Naive thymus-derived CD4-positive, alpha-beta T cell (primary cell): ENCODE results near the gene ATXN7L2. TPM values are rescaled to one million over a fixed set of nuclear protein-coding genes. Genes with fewer than 3 reads are reported as not detected.

Experiments used
- ATAC-seq: fragments of 150-1000 bp; cut with Tn5 transposase; 2 replicates; pipeline ENCODE4 v1.10.0; 2021; ENCODE audit warnings: mild to moderate bottlenecking, moderate library complexity
- CTCF ChIA-PET: fragments of 350-600 bp; sonication (Branson Sonifier 250); formaldehyde crosslinking; loops from one replicate; lab custom pipeline; 2021; ENCODE audit warnings: antibody characterized with exemption; lab: Charles Lee
- POLR2A ChIA-PET: fragments of 350-600 bp; sonication (Branson Sonifier 250); formaldehyde crosslinking; loops from one replicate; lab custom pipeline; 2021; ENCODE audit warnings: antibody characterized with exemption, inconsistent platforms; lab: Charles Lee
- DNase-seq, 9 donors: peaks; one replicate each; pipeline versions ENCODE4 v3.0.0 to v3.0.0-alpha.2; 2020 to 2022; ENCODE audit warnings: mixed read lengths in 1 of 9
- H3K27ac ChIP-seq: one replicate; pipeline ENCODE4 v1.7.0; 2013; ENCODE audit warnings: mild to moderate bottlenecking, low read depth, low read length, moderate library complexity
- H3K27me3 ChIP-seq, 2 donors: one replicate each; pipeline ENCODE4 v1.7.0; 2013; ENCODE audit warnings: low read length in 2 of 2, mild to moderate bottlenecking in 2 of 2, moderate library complexity in 2 of 2; ENCODE audit not compliant: control insufficient read depth in 2 of 2, insufficient read depth in 2 of 2
- H3K36me3 ChIP-seq, 3 experiments: 1 replicate in 2 of 3; 2 replicates in 1 of 3; pipeline ENCODE4 v1.7.0; 2013; ENCODE audit warnings: low read length in 3 of 3, mild to moderate bottlenecking in 3 of 3, moderate library complexity in 1 of 3; ENCODE audit not compliant: insufficient read depth in 3 of 3, control insufficient read depth in 2 of 3
- H3K4me1 ChIP-seq, 2 donors: one replicate each; pipeline ENCODE4 v1.7.0; 2013; ENCODE audit warnings: low read length in 2 of 2, mild to moderate bottlenecking in 2 of 2, moderate library complexity in 1 of 2; ENCODE audit not compliant: control insufficient read depth in 2 of 2, insufficient read depth in 2 of 2
- H3K4me3 ChIP-seq: 2 replicates; pipeline ENCODE4 v1.7.0; 2013; ENCODE audit warnings: mild to moderate bottlenecking, low read length
- H3K9me3 ChIP-seq, 3 experiments: 1 replicate in 2 of 3; 2 replicates in 1 of 3; pipeline ENCODE4 v1.7.0; 2013; ENCODE audit warnings: low read length in 3 of 3; ENCODE audit not compliant: control insufficient read depth in 2 of 3
- H3K27ac Mint-ChIP-seq, 9 donors: one replicate each; pipeline ENCODE4 v1.8.0; 2020 to 2022; ENCODE audit warnings: mixed read lengths in 9 of 9, mild to moderate bottlenecking in 8 of 9, moderate library complexity in 5 of 9, inconsistent platforms in 2 of 9
- H3K27me3 Mint-ChIP-seq, 5 donors: one replicate each; pipeline ENCODE4 v1.8.0; 2021 to 2022; ENCODE audit warnings: mixed read lengths in 5 of 5, mild to moderate bottlenecking in 1 of 5
- H3K36me3 Mint-ChIP-seq, 5 donors: one replicate each; pipeline ENCODE4 v1.8.0; 2020 to 2022; ENCODE audit warnings: mixed read lengths in 5 of 5, mild to moderate bottlenecking in 3 of 5, inconsistent platforms in 1 of 5
- H3K4me1 Mint-ChIP-seq, 7 donors: one replicate each; pipeline ENCODE4 v1.8.0; 2020 to 2022; ENCODE audit warnings: mixed read lengths in 7 of 7, mild to moderate bottlenecking in 3 of 7, inconsistent platforms in 1 of 7
- H3K4me3 Mint-ChIP-seq, 10 donors: one replicate each; pipeline ENCODE4 v1.8.0; 2020 to 2022; ENCODE audit warnings: mild to moderate bottlenecking in 10 of 10, mixed read lengths in 10 of 10, moderate library complexity in 6 of 10, inconsistent platforms in 2 of 10
- H3K9me3 Mint-ChIP-seq, 11 donors: one replicate each; pipeline ENCODE4 v1.8.0; 2020 to 2022; ENCODE audit warnings: mixed read lengths in 11 of 11, mild to moderate bottlenecking in 4 of 11, inconsistent platforms in 1 of 11, moderate library complexity in 1 of 11
- intact Hi-C, 2 donors: fragments of 100-400 bp; cut with micrococcal nuclease; formaldehyde crosslinking; loops; one replicate each; pipeline ENCODE4 v1.15.1; 2023
- polyA plus RNA-seq, 2 donors: library from polyadenylated mRNA; unstranded; fragments of 300-500 nt; fragmentation: Illumina TruSeq; gene quantifications; one replicate each; pipeline ENCODE4 v1.2.3, GENCODE V29; 2021
- total RNA-seq, 6 experiments: library from RNA in 5 of 6; stranded (reverse) in 5 of 6; gene quantifications; 1 replicate in 5 of 6; 2 replicates in 1 of 6; pipeline ENCODE4 v1.2.3 and lab custom pipeline; 2021 to 2026

Gene ATXN7L2
- total and polyA plus RNA-seq, 7 experiments from 2014 or later: 4.9 to 15.2 (median 11.7) TPM

DNA sequence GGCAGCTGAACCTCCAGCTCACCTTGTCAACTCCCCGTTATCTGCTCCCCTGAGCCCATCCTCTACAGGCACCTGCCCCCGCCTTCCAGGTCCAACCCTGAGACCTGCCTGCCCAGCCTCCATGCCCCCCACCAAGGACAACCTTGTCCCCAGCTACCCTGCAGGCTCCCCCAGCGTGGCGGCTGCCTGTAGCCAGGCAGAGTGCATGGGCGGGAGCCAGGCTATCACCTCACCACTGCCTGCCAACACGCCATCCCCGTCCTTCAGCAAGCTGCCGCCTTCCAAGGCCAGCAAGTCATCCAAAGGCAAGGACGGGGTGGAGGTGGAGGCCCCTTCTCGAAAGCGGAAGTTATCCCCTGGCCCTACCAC, 7.2 kb downstream of the ATXN7L2 start:
- Histone ChIP-seq H3K36me3 (peaks cover 0 to 51% (median 0%) of the 10 kb centered on the region in 3 experiments), H3K4me3 (no peak overlapping the region), H3K27ac (no peak overlapping the region), H3K4me1 (peaks cover 20 to 29% of the 10 kb centered on the region in 2 donors), H3K27me3 (no peaks in the 10 kb centered on the region), H3K9me3 (no peaks in the 10 kb centered on the region)
- Mint-ChIP-seq H3K27ac (no peak overlapping the region), H3K9me3 (no peaks in the 10 kb centered on the region), H3K4me1 (peaks cover 18 to 36% (median 28%) of the 10 kb centered on the region in 7 donors), H3K27me3 (no peaks in the 10 kb centered on the region), H3K36me3 (peaks cover 3 to 24% (median 8%) of the 10 kb centered on the region in 5 donors), H3K4me3 (peak overlapping the region in 1 of 10 donors; percentile 65)
- DNase-seq (no peak), ATAC-seq (no peak)
- ChIA-PET CTCF (interaction anchor here (0.6 to 32.6 kb wide), 11 partner anchors 16 to 237 kb away, joined by 3 to 1240 read pairs (median 3); partner anchors contain the start of genes AMIGO1, GPR61, PSMA5 and PSRC1), POLR2A (interaction anchor here (1.4 to 27.0 kb wide), 3 partner anchors 15 to 57 kb away, joined by 3 to 520 read pairs (median 478); partner anchors contain the start of genes AMIGO1, CYB561D1 and GNAI3)
- intact Hi-C loops: loop anchor here (1.0 kb wide), 3 partner anchors 41 to 282 kb away; no protein-coding TSS in a partner anchor

DNA sequence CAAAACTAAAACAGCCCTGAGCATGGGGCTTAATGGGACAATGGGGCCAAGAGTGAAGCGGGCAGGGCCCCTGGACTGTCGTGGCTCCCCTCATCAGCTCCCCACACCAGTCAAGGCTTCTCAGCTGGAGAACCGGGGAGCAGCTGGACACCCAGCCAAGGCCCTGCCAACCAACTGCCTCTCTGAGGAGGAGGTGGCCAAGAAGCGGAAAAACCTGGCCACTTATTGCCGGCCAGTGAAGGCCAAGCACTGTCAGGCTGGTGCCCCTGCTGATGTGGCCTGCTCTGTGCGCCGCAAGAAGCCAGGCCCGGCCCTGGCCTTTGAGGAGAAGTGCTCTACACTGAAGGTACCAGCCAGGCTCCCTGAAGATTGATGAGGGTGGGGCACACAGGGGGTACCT, 7.7 kb downstream of the ATXN7L2 start:
- H3K27ac ChIP-seq: no peak overlapping the region
- peaks cover 7 to 28% (median 10%) of the 10 kb centered on the region in 5 donors for H3K36me3 Mint-ChIP-seq
- no peak for ATAC-seq
- DNase-seq: no peak
- H3K4me3 Mint-ChIP-seq: no peak overlapping the region
- H3K9me3 Mint-ChIP-seq: no peaks in the 10 kb centered on the region
- peaks cover 22 to 38% (median 33%) of the 10 kb centered on the region in 7 donors for H3K4me1 Mint-ChIP-seq
- peaks cover 20 to 33% of the 10 kb centered on the region in 2 donors for H3K4me1 ChIP-seq
- H3K27me3 Mint-ChIP-seq: no peaks in the 10 kb centered on the region
- intact Hi-C loops: no loop called here
- POLR2A ChIA-PET: interaction anchor here (1.4 to 29.8 kb wide), 4 partner anchors 3 to 57 kb away, joined by 3 to 520 read pairs (median 478); partner anchors contain the start of genes AMIGO1, ATXN7L2, CYB561D1 and GNAI3
- no peak overlapping the region for H3K4me3 ChIP-seq
- no peaks in the 10 kb centered on the region for H3K27me3 ChIP-seq
- no peaks in the 10 kb centered on the region for H3K9me3 ChIP-seq
- CTCF ChIA-PET: interaction anchor here (0.7 to 32.6 kb wide), 11 partner anchors 17 to 716 kb away, joined by 3 to 1240 read pairs (median 4); partner anchors contain the start of genes AMIGO1, GPR61, PSMA5 and PSRC1
- no peak overlapping the region for H3K27ac Mint-ChIP-seq
- peaks cover 0 to 51% (median 0%) of the 10 kb centered on the region in 3 experiments for H3K36me3 ChIP-seq

DNA sequence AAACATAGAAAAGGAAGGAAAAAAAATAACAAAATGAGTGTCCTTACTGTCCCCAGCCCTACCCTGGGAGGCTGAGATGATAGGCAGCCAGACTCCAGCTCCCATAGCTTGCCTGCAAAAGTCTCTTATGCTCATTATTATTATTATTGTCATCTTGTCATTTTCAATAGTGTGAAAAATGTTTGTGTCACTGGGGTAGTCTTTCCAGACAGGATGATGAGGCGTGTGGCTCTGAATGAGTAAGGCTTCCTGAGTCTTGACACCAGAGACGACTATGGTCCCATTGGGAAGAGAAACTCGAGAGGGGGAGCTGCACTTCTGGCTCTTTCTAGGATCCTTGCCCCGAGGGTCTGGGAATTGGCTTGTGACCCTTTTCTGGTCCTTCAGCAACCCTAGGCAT, 9.1 kb downstream of the ATXN7L2 start:
- peak overlapping the region in 3 of 9 donors; percentile 4 to 84 (median 48) for H3K27ac Mint-ChIP-seq
- H3K36me3 Mint-ChIP-seq: peaks cover 9 to 27% (median 11%) of the 10 kb centered on the region in 5 donors
- no peak overlapping the region for H3K27ac ChIP-seq
- intact Hi-C loops: no loop called here
- no peaks in the 10 kb centered on the region for H3K9me3 ChIP-seq
- DNase-seq (no peak), ATAC-seq (no peak)
- POLR2A ChIA-PET: interaction anchor here (0.6 to 29.8 kb wide), 5 partner anchors 1 to 81 kb away, joined by 3 to 520 read pairs (median 478); partner anchors contain the start of genes AMIGO1, ATXN7L2, CYB561D1 and PSMA5
- peaks cover 0 to 51% (median 0%) of the 10 kb centered on the region in 3 experiments for H3K36me3 ChIP-seq
- no peaks in the 10 kb centered on the region for H3K27me3 Mint-ChIP-seq
- CTCF ChIA-PET: interaction anchor here (0.6 to 32.6 kb wide), 8 partner anchors 8 to 210 kb away, joined by 3 to 1240 read pairs (median 4); partner anchors contain the start of genes AMIGO1, ATXN7L2, GPR61 and PSRC1
- peaks cover 28 to 47% of the 10 kb centered on the region in 2 donors for H3K4me1 ChIP-seq
- no peak overlapping the region for H3K4me3 ChIP-seq
- H3K4me3 Mint-ChIP-seq: peak overlapping the region in 5 of 10 donors; percentile 10 to 65 (median 51)
- H3K4me1 Mint-ChIP-seq: peaks cover 32 to 47% (median 45%) of the 10 kb centered on the region in 7 donors
- no peaks in the 10 kb centered on the region for H3K27me3 ChIP-seq
- H3K9me3 Mint-ChIP-seq: no peaks in the 10 kb centered on the region

DNA sequence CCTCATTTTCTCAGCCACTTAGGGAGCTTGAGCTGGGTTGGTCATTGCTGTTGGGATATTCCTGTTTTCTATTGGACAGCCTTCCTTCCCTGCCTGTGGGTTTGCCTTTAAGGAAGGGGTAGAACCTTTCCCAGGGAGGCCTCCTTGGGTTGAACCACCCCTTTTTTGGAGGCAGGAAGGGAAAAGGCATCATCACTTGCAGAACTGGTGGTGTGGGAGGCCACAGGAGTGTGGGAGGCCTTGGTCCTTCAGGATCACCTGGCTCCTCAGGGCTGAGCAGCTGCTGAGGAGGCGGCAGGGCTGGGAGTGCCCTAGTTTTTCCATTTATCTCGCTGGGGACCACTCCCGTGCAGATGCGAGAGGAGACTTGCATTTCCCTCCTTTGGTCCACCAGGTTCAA, 9.5 kb downstream of the ATXN7L2 start:
- Histone ChIP-seq H3K27me3 (no peaks in the 10 kb centered on the region), H3K36me3 (peaks cover 0 to 48% (median 0%) of the 10 kb centered on the region in 3 experiments), H3K4me1 (peaks cover 28 to 52% of the 10 kb centered on the region in 2 donors), H3K9me3 (no peaks in the 10 kb centered on the region), H3K4me3 (peak overlapping the region; percentile 96), H3K27ac (peak overlapping the region; percentile 72)
- intact Hi-C loops: no loop called here
- Mint-ChIP-seq H3K4me3 (peak overlapping the region in 9 of 10 donors; percentile 90 to 98 (median 94)), H3K4me1 (peaks cover 32 to 51% (median 50%) of the 10 kb centered on the region in 7 donors), H3K9me3 (no peaks in the 10 kb centered on the region), H3K36me3 (peaks cover 9 to 23% (median 11%) of the 10 kb centered on the region in 5 donors), H3K27me3 (no peaks in the 10 kb centered on the region), H3K27ac (peak overlapping the region in 6 of 9 donors; percentile 23 to 92 (median 72))
- ATAC-seq: no peak
- ChIA-PET CTCF (interaction anchor here (0.7 to 32.6 kb wide), 7 partner anchors 9 to 211 kb away, joined by 3 to 1240 read pairs (median 4); partner anchors contain the start of genes AMIGO1, ATXN7L2, GPR61 and PSRC1), POLR2A (interaction anchor here (0.6 to 29.8 kb wide), 7 partner anchors 1 to 81 kb away, joined by 3 to 520 read pairs (median 8); partner anchors contain the start of genes AMIGO1, ATXN7L2, CYB561D1 and GNAI3)
- no peak for DNase-seq

DNA sequence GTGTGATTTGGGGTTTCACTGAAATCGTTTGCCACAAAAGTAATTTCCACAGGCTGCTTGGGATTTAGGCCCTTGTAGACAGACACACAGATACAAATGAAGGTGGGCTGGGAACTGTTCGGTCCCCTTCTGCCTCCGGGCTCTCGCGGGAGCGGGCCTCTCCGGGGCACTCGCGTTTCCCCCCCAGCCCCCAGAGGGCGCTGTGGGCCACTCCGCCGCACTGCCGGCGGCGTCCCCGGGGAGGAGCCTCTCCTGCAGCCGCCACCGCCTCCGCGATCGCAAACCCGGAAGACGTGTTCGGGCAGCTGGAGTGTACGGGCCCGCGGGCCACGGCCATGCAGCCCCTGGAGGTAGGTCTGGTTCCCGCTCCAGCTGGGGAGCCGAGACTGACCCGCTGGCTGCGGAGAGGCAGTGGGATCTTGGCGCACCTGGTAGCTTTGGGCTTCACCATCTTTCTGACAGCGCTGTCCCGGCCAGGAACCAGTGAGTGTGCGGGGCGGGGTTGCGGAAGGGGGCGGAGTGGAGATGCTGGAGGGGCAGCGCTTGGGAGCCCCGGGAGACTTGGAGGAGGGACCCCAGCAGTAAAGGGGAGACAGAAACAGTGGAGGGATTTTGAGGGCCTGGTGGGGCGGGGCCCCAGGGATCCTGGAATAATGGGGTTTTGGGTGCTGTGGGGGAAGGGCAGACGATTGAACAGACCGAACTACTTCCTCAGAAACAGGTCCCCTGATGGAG, 10.3 kb downstream of the ATXN7L2 start, which contains the start of gene CYB561D1:
TSS of gene CYB561D1 (plus strand) at position 290 of the 735 bp plus-strand sequence. CDS start at position 336, 46 bp downstream.
- CTCF ChIA-PET: interaction anchor here (0.6 to 32.6 kb wide), 10 partner anchors 10 to 217 kb away, joined by 3 to 1240 read pairs (median 4); partner anchors contain the start of genes AMIGO1, ATXN7L2 and GPR61
- peaks cover 0 to 44% (median 0%) of the 10 kb centered on the region in 3 experiments for H3K36me3 ChIP-seq
- Mint-ChIP-seq H3K9me3 (no peaks in the 10 kb centered on the region), H3K4me1 (peaks cover 40 to 59% (median 53%) of the 10 kb centered on the region in 7 donors), H3K4me3 (peak within 1 kb of the TSS; percentile 90 to 98 (median 94)), H3K36me3 (peaks cover 9 to 18% (median 11%) of the 10 kb centered on the region in 5 donors), H3K27me3 (no peaks in the 10 kb centered on the region), H3K27ac (peak within 1 kb of the TSS; percentile 84 to 98 (median 92))
- intact Hi-C loops: loop anchor here (1.0 to 2.0 kb wide), 7 partner anchors 8 to 541 kb away; partner anchors contain the start of genes ATXN7L2 (in 2 of the 2), AMIGO1 (in 1 of the 2) and STRIP1 (in 1 of the 2)
- ATAC-seq (peak; percentile 96), DNase-seq (peak; percentile 83 to 97 (median 91))
- peak within 1 kb of the TSS; percentile 72 for H3K27ac ChIP-seq
- H3K4me3 ChIP-seq: peak within 1 kb of the TSS; percentile 96
- peaks cover 31 to 59% of the 10 kb centered on the region in 2 donors for H3K4me1 ChIP-seq
- POLR2A ChIA-PET: interaction anchor here (0.7 to 29.8 kb wide), 7 partner anchors 0 to 68 kb away, joined by 3 to 520 read pairs (median 8); partner anchors contain the start of genes AMIGO1, ATXN7L2, CYB561D1 and GNAI3
- no peaks in the 10 kb centered on the region for H3K27me3 ChIP-seq
- H3K9me3 ChIP-seq: no peaks in the 10 kb centered on the region
